CD4-positive, CD25-positive, alpha-beta regulatory T cell (primary cell): ENCODE measurements around the gene USP26. TPM values are rescaled to one million over a fixed set of nuclear protein-coding genes. Genes with fewer than 3 reads are reported as not detected.
"Not testable (repeated sequence)": the region's sequence is repeated elsewhere in the genome, so short reads cannot be mapped to it uniquely, and the experiment has no call there.

Source experiments
- ATAC-seq, 2 donors: fragments of 150-1000 bp; cut with Tn5 transposase; one replicate each; pipeline ENCODE4 v1.10.0; 2021; ENCODE audit warnings: low read depth in 2 of 2, moderate number of reproducible peaks in 2 of 2, moderate library complexity in 1 of 2
- DNase-seq, 3 donors: peaks; one replicate each; pipeline versions ENCODE4 v3.0.0 to v3.0.0-alpha.2; 2012 to 2022; ENCODE audit warnings: mixed read lengths in 1 of 3
- H3K27ac ChIP-seq: one replicate; pipeline ENCODE4 v1.7.0; 2013; ENCODE audit warnings: mild to moderate bottlenecking, low read length; ENCODE audit not compliant: insufficient read depth, poor library complexity, severe bottlenecking
- H3K27me3 ChIP-seq: one replicate; pipeline ENCODE4 v1.7.0; 2013; ENCODE audit warnings: low read length; ENCODE audit not compliant: control insufficient read depth, insufficient read depth
- H3K36me3 ChIP-seq: one replicate; pipeline ENCODE4 v1.7.0; 2013; ENCODE audit warnings: mild to moderate bottlenecking, low read length, moderate library complexity; ENCODE audit not compliant: control insufficient read depth, insufficient read depth
- H3K4me1 ChIP-seq: 2 replicates; pipeline ENCODE4 v1.7.0; 2013; ENCODE audit warnings: mild to moderate bottlenecking, low read length; ENCODE audit not compliant: insufficient read depth, control insufficient read depth, poor library complexity, severe bottlenecking
- H3K4me3 ChIP-seq: one replicate; pipeline ENCODE4 v1.7.0; 2013; ENCODE audit warnings: low read depth, mild to moderate bottlenecking, low read length, moderate library complexity
- H3K9me3 ChIP-seq, 2 experiments: 1 replicate in 1 of 2; 2 replicates in 1 of 2; pipeline ENCODE4 v1.7.0; 2013; ENCODE audit warnings: low read length in 2 of 2, mild to moderate bottlenecking in 1 of 2, moderate library complexity in 1 of 2; ENCODE audit not compliant: control insufficient read depth in 2 of 2
- H3K27ac Mint-ChIP-seq, 3 donors: one replicate each; pipeline ENCODE4 v1.8.0; 2020 to 2022; ENCODE audit warnings: mild to moderate bottlenecking in 3 of 3, mixed read lengths in 3 of 3, moderate library complexity in 2 of 3
- H3K27me3 Mint-ChIP-seq: one replicate; pipeline ENCODE4 v1.8.0; 2022; ENCODE audit warnings: mild to moderate bottlenecking, mixed read lengths
- H3K36me3 Mint-ChIP-seq: one replicate; pipeline ENCODE4 v1.8.0; 2020; ENCODE audit warnings: mixed read lengths
- H3K4me1 Mint-ChIP-seq, 4 donors: one replicate each; pipeline ENCODE4 v1.8.0; 2020 to 2022; ENCODE audit warnings: mixed read lengths in 4 of 4, mild to moderate bottlenecking in 1 of 4
- H3K4me3 Mint-ChIP-seq, 4 donors: one replicate each; pipeline ENCODE4 v1.8.0; 2020 to 2022; ENCODE audit warnings: mild to moderate bottlenecking in 4 of 4, mixed read lengths in 4 of 4, moderate library complexity in 3 of 4
- H3K9me3 Mint-ChIP-seq, 7 donors: one replicate each; pipeline ENCODE4 v1.8.0; 2020 to 2022; ENCODE audit warnings: mixed read lengths in 7 of 7, mild to moderate bottlenecking in 3 of 7, moderate library complexity in 2 of 7
- polyA plus RNA-seq, 4 donors: library from polyadenylated mRNA; unstranded; fragments of 300-500 nt; fragmentation: Illumina TruSeq; gene quantifications; one replicate each; pipeline ENCODE4 v1.2.3, GENCODE V29; 2021
- total RNA-seq: library from RNA; stranded (reverse); gene quantifications from one replicate; pipeline ENCODE4 v1.2.3, GENCODE V29; 2022

USP26 gene
- not detected for total RNA-seq
- not detected for polyA plus RNA-seq

GRCh38 chrX:133097031-133097430, at the start of gene USP26:
Gene USP26 (minus strand): TSS chrX:133097109. CDS start chrX:133028220, 68,889 bp downstream.
- DNase-seq (no peak), ATAC-seq (no peak)
- Mint-ChIP-seq H3K27me3 (no peaks in the 10 kb centered on the region), H3K36me3 (no peaks in the 10 kb centered on the region), H3K9me3 (no peaks in the 10 kb centered on the region), H3K4me3 (no peak within 1 kb of the TSS), H3K4me1 (no peaks in the 10 kb centered on the region), H3K27ac (no peak within 1 kb of the TSS)
- Histone ChIP-seq H3K4me1 (no peaks in the 10 kb centered on the region), H3K4me3 (no peak within 1 kb of the TSS), H3K27ac (no peak within 1 kb of the TSS), H3K9me3 (no peaks in the 10 kb centered on the region), H3K27me3 (no peaks in the 10 kb centered on the region), H3K36me3 (no peaks in the 10 kb centered on the region)

- H3K27me3 Mint-ChIP-seq, result no peaks in the 10 kb centered on the region
- Histone ChIP-seq H3K4me3 (no peak overlapping the region), H3K27me3 (no peaks in the 10 kb centered on the region), H3K9me3 (no peaks in the 10 kb centered on the region), H3K4me1 (no peaks in the 10 kb centered on the region), H3K36me3 (no peaks in the 10 kb centered on the region), H3K27ac (no peak overlapping the region)
- ATAC-seq (no peak), DNase-seq (no peak)
- H3K27ac Mint-ChIP-seq, result no peak overlapping the region
- H3K36me3 Mint-ChIP-seq, result no peaks in the 10 kb centered on the region
- no peaks in the 10 kb centered on the region for H3K9me3 Mint-ChIP-seq
- no peaks in the 10 kb centered on the region for H3K4me1 Mint-ChIP-seq
- no peak overlapping the region for H3K4me3 Mint-ChIP-seq
Measured at GRCh38 chrX:133134282-133134681, 37.4 kb upstream of the USP26 start.

GRCh38 chrX:133120406-133120805, 23.5 kb upstream of the USP26 start:
- no peak for DNase-seq
- no peak overlapping the region for H3K4me3 Mint-ChIP-seq
- Histone ChIP-seq H3K4me1 (no peaks in the 10 kb centered on the region), H3K36me3 (no peaks in the 10 kb centered on the region), H3K4me3 (no peak overlapping the region), H3K9me3 (no peaks in the 10 kb centered on the region), H3K27ac (no peak overlapping the region), H3K27me3 (no peaks in the 10 kb centered on the region)
- no peaks in the 10 kb centered on the region for H3K4me1 Mint-ChIP-seq
- H3K27me3 Mint-ChIP-seq, result no peaks in the 10 kb centered on the region
- no peaks in the 10 kb centered on the region for H3K36me3 Mint-ChIP-seq
- ATAC-seq, result no peak
- no peak overlapping the region for H3K27ac Mint-ChIP-seq
- H3K9me3 Mint-ChIP-seq, result peaks cover 0 to 5% (median 0%) of the 10 kb centered on the region in 7 donors

- Mint-ChIP-seq H3K4me1 (no peaks in the 10 kb centered on the region), H3K27me3 (no peaks in the 10 kb centered on the region), H3K9me3 (no peaks in the 10 kb centered on the region), H3K27ac (no peak overlapping the region), H3K4me3 (no peak overlapping the region), H3K36me3 (no peaks in the 10 kb centered on the region)
- Histone ChIP-seq H3K4me3 (no peak overlapping the region), H3K27me3 (no peaks in the 10 kb centered on the region), H3K9me3 (no peaks in the 10 kb centered on the region), H3K4me1 (no peaks in the 10 kb centered on the region), H3K36me3 (no peaks in the 10 kb centered on the region), H3K27ac (no peak overlapping the region)
- no peak for ATAC-seq
- DNase-seq, result no peak
Measured at GRCh38 chrX:133094098-133094731, 2.7 kb downstream of the USP26 start.

- H3K36me3 ChIP-seq, result no peaks in the 10 kb centered on the region
- no peaks in the 10 kb centered on the region for H3K4me1 Mint-ChIP-seq
- no peak overlapping the region for H3K27ac Mint-ChIP-seq
- no peaks in the 10 kb centered on the region for H3K27me3 ChIP-seq
- no peaks in the 10 kb centered on the region for H3K9me3 Mint-ChIP-seq
- no peaks in the 10 kb centered on the region for H3K4me1 ChIP-seq
- H3K36me3 Mint-ChIP-seq, result no peaks in the 10 kb centered on the region
- no peak overlapping the region for H3K27ac ChIP-seq
- no peak overlapping the region for H3K4me3 Mint-ChIP-seq
- ATAC-seq, result no peak
- no peak for DNase-seq
- H3K9me3 ChIP-seq, result no peaks in the 10 kb centered on the region
- no peak overlapping the region for H3K4me3 ChIP-seq
- H3K27me3 Mint-ChIP-seq, result peaks cover 4% of the 10 kb centered on the region
Measured at GRCh38 chrX:133090236-133090809, 6.6 kb downstream of the USP26 start.

- no peak for DNase-seq
- Mint-ChIP-seq H3K4me1 (no peaks in the 10 kb centered on the region), H3K9me3 (no peaks in the 10 kb centered on the region), H3K27me3 (peaks cover 4% of the 10 kb centered on the region), H3K27ac (no peak overlapping the region), H3K4me3 (no peak overlapping the region), H3K36me3 (no peaks in the 10 kb centered on the region)
- Histone ChIP-seq H3K4me1 (no peaks in the 10 kb centered on the region), H3K4me3 (no peak overlapping the region), H3K27me3 (no peaks in the 10 kb centered on the region), H3K36me3 (no peaks in the 10 kb centered on the region), H3K27ac (no peak overlapping the region), H3K9me3 (no peaks in the 10 kb centered on the region)
- no peak for ATAC-seq
Measured at GRCh38 chrX:133089411-133089810, 7.5 kb downstream of the USP26 start.

GRCh38 chrX:133085785-133086184, 11.1 kb downstream of the USP26 start:
- Histone ChIP-seq H3K9me3 (no peaks in the 10 kb centered on the region), H3K27me3 (no peaks in the 10 kb centered on the region), H3K27ac (no peak overlapping the region), H3K36me3 (no peaks in the 10 kb centered on the region), H3K4me3 (no peak overlapping the region), H3K4me1 (no peaks in the 10 kb centered on the region)
- ATAC-seq (no peak), DNase-seq (no peak)
- H3K9me3 Mint-ChIP-seq, result no peaks in the 10 kb centered on the region
- no peak overlapping the region for H3K27ac Mint-ChIP-seq
- H3K36me3 Mint-ChIP-seq, result no peaks in the 10 kb centered on the region
- peaks cover 4% of the 10 kb centered on the region for H3K27me3 Mint-ChIP-seq
- peaks cover 0 to 6% (median 0%) of the 10 kb centered on the region in 4 donors for H3K4me1 Mint-ChIP-seq
- H3K4me3 Mint-ChIP-seq, result no peak overlapping the region

- H3K36me3 ChIP-seq, DNase-seq, H3K9me3 ChIP-seq, H3K27ac ChIP-seq, H3K27me3 ChIP-seq, H3K4me3 Mint-ChIP-seq, H3K36me3 Mint-ChIP-seq, H3K4me3 ChIP-seq, H3K27me3 Mint-ChIP-seq, H3K9me3 Mint-ChIP-seq, ATAC-seq, H3K27ac Mint-ChIP-seq, H3K4me1 Mint-ChIP-seq, H3K4me1 ChIP-seq: not testable (repeated sequence)
Measured at GRCh38 chrX:133085056-133085455, 11.9 kb downstream of the USP26 start.
